Measurements from ENCODE around the gene GFY.
"Not testable (repeated sequence)": the region's sequence is repeated elsewhere in the genome, so short reads cannot be mapped to it uniquely, and the experiment has no call there.

GFY gene

DNA sequence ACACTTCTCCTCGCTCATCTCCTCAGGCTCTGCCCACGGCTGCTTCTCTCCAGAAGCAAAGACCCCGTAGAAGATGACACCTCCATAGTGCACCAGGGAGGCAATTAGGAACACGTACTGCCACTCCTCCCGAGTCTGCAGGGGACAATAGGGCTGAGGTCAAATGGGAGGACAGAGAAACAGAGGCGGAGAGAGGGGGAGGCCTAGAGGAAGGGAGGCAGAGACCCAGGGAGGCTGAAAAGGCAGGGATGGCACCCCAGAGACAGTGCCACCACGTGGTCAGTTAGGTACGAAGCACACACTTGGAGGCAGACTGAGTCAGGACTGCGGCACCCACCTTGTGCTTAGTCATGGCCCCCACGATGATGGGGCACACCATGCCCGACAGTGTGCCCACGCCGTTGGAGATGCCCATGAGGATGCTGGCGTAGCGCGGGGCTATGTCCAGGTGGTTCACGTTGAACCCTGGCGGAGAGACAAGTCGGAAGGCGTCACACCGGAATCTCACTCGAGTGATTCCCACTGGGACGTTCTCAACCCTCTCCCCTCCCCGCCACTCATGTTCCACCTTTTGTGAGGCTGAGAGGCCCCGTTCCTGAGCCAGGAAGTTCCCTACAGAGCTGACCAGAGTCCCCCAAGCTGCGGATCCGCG, 5.6 kb downstream of the GFY start:
- DNase-seq: peak; percentile 19

DNA sequence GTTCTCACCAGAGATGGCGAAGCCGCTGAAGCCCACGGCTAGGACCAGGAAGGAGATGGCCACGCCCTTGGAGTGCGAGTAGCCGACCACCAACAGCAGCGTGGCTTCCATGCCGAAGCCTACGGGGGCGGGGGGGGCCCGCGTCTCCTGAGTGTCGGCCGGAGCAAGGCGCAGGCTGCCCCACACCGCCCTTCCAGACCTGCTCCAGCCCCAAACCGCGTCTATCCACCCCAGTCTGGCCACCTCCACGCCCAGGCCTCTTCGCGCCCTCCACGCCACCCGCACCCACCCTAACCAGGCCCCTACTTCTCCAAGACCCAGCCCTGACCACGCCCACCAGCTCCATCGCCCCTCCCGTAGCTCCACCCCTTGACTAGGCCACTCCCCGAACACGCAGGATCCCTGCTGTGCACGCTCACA, 6.2 kb downstream of the GFY start:
- DNase-seq: no peak

DNA sequence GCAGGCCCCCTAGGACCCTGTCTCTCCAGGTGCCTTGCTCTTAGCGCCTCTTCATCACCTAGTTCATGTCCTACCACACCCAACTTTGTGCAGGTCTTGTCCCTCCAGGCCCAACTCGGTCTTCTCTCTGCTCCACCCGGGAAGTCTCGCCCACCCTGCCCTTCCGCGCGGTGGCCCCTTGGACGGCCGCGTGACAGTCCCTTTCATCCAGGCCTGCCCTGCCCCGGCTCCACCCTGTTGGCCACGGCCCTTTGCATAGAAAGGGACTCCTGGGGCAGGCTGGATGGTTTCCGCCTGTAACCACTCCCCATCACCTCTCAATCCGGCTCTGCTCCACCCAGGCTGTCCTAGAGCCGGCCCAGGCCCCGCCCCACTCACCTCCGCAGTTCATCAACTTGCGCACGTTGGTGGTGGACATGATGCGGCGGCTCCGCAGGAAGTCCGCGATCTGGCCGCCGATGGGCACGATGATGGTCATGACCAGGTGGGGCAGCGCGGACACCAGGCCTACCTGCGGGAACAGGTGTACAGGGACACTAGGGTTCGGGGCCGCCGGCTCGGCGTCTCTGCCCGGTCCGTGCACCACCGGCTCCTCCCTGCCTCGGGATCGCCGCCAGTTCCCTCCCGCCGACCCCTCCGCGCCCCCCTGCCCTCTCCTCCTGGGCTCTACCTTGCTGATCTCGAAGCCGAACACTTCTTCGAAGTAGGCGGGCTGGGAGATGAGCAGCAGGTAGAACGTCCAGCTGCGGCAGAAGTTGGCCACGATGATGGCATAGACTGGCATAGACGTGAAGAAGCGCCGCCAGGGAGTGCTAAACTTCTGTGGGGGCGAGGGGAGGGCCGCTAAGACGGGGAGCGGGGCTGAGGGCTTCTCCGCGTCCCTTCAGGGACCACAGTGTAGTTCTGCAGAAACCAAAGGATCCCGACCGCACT, 7.2 kb downstream of the GFY start:
- no peak for DNase-seq

DNA sequence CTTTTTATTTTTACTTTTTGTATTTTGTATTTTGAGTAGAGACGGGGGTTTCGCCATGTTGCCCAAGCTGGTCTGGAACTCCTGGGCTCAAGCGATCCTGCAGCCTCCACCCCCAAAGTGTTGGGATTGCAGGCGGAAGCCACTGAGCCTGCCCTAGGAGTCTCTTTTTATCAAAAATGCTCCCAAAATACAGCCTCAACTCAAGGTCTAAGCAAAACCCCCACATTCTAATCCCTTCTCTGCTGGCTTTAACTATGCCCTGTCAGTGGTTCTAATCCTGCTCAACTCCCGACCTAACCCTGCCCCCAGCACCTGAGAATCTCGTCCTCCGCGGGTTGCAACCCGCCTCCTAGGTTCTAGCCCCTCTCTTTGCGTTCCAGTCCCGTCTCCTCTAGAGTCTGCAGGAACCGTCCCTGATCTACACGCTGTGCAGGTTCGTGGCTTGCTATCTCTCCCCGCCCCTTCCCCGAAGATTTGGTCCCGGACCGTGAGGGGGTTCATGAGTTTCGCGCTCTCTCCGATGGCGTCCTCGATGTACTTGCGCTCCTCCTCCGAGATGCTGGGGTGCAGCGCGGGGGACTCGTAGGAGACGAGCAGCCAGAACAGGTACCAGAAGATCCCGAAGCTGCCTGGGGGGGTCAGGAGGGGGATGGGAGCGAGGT, 8.2 kb downstream of the GFY start:
- DNase-seq: no peak

DNA sequence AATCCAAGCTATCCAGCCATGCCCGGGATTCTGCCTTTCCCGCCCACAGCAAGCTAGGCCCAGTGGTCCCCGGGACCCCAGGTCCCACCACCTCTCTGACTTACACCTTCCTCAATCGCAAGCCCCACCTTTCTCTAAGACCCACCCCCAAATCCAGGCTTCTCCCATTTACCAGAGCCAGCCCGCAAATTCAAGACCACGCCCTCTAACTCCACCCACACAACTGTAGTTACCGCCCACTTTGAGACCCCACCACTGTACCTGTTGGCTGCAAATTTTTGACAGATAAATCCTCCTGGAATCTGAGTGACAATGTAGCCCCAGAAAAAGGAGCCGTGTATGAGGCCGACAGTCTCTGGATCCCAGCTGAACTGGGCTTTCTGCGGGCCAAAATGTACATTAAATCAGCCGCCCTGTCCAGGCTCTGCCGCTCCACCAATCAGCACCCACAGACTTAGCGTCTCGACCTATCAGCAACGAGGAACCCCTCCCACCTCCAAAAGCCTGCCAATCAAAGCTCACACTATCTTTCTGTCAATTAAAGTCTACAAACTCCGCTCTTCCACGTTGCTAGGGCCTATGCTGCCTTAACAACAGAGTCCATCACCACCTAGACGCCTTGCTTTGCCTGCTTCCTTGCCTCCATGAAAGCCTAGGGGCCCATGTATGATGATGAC, 9.9 kb downstream of the GFY start:
- no peak for DNase-seq

DNA sequence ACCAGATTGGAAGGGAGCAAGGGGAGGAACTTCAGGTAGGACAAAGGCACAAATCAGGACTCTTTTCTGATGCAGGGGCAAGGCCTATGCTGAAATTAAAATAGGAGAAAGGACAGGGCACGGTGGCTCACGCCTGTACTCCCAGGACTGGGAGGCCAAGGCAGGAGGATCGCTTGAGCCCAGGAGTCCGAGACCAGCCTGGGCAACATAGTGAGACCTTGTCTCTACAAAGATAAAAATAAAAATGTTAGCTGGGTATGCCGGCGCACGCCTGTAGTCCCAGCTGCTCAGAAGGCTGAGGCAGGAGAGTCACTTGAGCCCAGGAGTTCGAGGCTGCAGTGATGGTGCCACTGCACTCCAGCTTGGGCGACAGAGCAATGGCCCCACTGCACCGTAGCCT, 10.5 kb downstream of the GFY start:
- no peak for DNase-seq

DNA sequence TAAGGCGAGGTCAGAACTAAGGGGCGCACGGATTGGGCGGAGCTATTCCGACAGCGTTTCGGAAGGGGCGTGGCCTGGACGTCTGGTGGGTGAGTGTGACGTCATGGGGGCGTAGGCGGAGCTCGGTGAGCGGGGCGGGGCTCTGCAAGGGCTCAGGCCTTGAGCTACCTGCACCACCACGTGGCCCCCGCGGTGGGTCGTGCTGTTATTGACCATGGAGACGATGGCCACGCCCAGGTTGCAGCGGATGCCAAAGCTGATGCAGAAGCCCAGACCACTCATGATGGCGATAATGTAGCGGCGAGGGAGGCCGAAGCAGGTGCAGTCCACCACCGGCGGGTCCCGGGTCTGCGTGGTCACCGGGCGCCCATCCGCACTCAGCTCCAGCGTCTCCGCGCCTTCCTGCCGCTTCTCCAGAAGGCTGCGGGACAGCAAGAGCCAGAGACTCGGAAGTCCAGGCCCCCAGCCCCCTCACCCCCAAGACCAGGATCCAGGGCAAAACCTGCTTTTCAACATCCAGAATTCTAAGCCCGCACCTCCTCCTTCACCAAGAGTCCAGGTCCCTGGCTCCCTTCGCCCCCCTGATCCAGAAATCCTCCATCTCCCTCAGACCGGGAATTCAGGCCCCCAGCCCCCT, 11.3 kb downstream of the GFY start:
- DNase-seq: no peak

DNA sequence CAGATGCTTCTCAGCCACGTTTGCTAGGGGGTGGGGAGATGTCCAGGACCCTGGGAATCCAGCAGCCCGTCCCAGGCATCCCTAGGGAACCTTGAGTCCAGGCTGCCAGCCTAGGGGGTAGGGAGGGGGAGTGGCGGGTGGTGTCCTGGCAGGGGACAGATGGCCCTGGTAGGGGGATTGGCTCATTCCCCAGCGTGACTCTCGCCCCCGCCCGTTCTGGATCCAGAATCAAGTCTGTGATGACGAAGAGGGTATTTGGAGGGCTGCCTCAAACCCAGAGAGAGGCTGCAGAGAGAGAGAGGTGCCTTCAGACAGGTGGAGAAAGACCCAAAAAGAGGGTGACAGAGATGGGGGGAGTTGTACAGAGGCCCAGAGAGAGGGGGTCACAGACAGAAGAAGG, 12.0 kb downstream of the GFY start:
- DNase-seq: no peak

DNA sequence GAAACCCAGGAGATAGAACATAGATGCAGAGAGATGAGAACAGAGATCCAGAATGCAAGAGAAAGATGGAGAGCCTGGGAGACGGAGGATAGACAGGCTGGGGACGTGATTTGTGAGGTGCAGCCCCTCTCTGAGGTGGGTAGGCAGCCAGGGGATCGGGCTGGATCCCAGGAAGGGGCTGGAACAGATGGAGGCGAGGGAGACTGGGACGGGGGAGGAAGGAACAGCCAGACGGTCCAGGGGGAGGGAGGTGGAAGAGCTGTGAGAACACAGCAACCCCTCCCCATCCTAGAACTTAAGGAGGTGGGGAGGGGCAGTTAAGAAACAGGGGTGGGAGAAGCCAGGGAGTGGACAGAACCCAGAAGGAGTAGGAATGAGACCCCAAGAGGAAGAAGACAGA, 13.1 kb downstream of the GFY start:
- no peak for DNase-seq

DNA sequence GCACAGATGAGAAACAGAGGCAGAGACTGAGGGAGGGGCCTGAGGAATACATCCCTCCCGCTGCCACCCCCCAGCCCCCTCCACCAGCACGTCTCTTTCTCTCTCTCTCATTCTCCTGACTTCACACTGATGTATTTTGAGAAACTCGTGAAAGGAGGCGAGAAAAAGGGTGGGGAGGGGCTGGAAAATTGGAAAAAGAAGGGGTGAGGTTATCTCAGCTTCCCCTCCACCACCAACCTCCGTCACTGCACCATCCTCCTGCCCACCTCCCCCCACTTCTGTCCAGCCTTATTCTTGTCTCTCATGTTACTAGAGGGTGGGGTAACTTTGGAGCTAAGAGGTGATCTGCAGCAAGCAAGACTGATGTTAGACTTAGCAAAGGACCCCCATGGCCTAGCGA, 14.6 kb downstream of the GFY start:
- no peak for DNase-seq

DNA sequence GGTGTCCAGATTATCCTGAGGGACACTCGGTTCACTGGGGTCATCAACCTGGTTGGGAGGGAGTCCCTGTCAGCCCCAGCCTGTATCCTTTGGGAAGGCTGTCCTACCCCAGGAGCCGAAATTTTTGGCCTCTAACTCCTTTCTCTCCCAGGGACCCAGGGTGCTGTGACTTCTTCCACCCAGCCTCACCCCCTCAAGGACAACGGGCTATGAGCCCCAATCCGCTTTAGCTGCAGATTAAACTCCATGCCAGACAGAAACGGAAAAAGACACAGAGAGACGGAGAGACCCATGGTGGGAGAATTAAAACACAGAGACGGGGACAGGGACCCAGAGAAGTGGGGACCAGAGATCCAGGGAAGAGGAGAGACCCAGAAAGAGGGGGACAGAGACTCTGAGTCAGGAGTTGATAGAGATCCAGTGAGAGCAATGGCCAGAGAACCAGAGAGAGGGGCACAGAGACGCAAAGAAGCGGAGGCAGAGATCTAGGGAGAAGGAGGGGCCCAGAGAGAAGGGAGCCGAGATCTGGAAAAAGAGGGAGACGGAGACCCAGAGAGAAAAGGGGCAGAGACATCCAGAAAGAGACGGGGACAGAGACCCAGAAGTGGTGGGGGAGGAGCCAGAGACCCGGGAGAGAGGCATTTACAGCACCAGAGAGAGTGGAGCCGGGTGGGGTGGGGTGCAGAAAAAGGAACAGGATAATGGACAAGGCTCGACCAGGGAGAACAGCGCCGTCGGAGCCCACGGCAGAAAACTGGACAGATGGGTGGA, 15.4 kb downstream of the GFY start:
- no peak for DNase-seq

DNA sequence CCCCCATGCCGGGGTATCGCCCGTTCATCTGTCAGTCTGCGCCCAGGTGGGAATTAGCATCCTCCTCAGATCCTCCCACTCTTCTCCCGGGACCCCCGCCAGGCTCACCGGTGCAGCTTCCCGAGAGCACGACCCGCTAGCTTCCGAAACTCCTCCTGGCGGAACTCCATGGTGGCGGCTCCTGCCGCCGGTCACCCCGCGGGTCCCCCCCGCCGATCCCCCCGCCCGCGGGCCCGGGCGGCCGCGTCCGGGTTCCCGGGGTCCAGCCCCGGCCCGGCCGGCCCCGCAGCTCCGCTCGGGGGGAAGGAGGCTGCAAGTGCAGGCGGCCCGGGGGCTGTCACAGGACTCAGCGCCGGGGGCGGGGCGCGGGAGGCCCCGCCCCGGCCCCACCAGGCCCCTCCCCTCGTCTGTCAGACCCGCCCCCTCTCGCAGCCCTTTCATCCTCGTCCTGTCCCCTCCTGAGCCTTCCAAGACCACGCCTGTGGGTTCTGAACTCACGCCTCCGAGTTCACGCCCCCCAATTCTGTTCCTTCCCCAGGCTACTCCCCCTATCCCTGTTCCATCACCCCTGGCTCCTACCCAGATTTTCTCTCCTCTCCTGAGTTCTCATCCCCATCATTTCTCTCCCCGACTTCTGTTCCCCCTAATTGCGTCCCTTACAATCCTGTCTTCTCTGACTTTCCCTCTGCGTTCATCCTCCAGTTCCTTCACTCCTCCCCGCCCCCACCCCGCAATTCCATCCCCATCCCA, 16.2 kb downstream of the GFY start, which contains the start of gene SLC17A7:
Gene SLC17A7 (minus strand): TSS at position 318 of the 750 bp plus-strand sequence. CDS start 148 bp downstream, at position 170.
- DNase-seq: no peak

DNA sequence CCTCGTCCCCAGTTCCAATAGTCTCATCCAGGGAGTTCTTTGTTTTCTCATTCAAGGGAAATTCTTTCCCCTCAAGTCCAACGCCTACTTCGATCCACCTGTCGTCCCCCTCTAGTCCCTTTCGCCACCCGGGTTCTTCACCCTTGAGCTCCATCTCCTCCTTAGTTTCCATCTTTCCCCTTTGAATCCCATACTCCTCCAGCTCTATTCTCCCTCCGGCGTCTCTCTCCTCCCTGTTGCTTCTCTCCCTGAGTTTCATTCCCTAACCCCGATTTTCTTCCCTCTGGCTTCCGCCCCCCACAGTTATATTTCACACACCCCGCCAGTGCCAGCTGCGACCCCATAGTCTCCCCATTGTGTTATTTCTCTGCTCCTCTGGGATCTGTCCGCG, 16.8 kb downstream of the GFY start:
- DNase-seq: no peak

DNA sequence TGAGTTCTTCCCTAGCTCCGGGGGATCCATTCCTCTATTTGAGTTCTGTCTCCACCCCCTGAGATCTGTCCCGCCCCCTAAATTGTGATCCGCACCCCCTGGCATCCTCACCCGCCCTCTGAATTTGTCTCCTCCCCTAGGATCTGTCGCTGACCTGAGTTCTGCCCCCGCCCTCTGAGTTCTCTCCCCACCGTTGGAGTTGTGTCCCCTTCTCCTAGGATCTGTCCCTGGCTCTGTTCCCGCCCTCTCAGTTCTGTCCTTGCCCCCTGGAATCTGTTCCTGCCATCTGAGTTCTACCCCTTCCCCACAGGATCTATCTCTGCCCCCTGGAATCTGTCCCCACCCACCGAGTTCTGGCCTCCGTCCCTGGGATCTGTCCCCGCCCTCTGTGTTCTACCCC, 17.2 kb downstream of the GFY start:
- DNase-seq: no peak

DNA sequence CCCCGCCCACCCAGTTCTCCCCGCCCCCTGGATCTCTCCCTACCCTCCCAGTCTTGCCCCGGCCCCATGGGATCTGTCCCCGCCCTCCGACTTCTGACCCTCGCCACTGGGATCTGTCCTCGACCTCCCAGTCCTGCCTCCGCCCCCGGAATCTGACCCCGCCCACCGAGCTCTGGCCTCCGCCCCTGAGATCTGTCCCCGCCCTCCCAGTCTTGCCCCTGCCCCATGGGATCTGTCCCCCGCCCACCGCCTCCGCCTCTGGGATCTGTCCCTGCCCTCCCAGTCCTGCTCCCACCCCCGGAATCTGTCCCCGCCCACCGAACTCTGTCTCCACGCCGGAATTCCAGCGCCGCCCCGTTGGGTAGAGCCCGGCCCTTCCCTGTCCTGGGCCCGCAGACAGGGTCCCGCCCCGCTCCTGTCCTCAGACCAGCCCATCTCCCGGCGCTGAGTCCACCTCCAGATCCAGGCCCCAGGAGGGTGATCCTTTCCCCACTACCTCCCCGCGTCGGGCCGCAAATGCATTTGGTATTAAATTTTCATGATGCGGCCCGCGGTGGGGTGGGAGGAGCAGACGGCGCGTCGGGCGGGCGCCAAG, 17.7 kb downstream of the GFY start:
- DNase-seq: peak; percentile 63

DNA sequence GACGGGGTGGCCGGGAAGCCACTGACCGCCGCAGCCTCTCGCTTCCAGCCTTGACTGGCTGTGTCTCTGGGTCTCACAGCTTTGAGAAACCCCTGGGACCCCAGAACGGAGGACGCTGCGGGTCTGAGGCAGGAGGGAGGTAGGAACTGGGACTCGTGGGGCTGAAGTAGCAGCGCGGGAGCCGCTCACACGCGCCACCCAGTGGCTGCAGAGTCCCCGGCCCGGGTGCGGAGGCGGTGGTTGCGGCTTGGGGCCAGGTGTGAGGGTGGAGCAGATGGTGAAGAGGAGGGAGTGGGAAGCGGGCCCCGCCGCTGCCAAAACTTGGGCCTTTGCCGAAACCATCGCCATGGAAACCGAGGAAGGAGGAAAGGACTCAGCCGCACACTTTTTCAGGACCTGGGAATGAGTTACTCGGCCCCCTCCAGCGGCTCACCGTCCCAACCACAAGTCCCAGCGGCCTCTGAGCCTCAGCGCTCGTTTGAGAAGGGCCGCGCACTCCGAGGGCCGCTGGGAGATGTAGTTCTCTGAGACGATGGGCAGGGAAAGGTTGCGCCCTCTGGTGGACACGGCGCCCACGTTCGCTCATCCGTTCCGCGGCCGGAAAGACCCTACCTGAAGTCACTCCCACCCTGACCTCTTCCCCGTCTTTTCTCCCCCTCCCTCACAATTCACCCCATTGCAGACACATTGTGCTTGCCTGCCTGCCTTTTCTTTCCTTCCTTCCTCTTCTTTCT, 18.3 kb downstream of the GFY start:
- peak; percentile 85 for DNase-seq

DNA sequence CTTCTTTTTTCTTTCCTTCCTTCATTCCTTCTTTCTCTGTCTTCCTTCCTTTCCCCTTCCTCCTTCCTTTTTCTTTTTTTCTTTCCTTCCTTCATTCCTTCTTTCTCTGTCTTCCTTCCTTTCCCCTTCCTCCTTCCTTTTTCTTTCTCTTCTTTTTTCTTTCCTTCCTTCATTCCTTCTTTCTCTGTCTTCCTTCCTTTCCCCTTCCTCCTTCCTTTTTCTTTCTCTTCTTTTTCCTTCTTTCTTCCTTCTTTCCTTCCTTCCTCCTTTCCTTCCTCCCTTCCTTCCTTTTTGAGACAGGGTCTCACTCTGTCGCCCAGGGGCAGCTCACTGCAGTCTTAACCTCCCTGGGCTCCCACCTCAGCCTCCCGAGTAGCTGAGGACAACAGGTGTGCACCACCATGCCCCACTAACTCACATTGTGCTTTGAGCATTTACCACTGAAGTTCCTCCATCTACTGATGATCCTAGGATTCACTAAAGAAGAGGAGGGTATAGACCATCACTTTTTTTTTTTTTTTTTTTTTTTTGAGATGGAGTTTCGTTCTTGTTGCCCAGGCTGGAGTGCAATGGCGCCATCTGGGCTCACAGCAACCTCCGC, 19.0 kb downstream of the GFY start:
- not testable (repeated sequence) for DNase-seq

DNA sequence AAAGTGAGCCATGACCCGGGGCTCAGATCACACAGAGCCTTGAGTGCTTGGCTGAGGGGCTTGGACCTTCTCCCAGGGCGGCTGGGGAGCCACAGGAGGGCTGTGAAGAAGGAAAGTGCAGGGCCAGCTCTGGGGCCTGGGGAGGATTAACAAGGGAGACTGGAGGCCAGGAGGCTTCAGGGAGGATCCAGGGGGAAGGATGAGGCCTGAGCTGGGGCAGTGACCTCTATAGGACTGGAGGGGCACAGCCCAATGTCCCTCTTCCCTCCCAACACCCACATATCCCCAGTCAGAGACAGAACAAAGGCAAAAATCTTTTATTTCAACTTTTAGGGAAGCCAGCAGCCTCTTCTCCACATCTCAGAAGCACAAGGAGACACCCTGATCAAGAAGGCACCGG, 20.8 kb downstream of the GFY start:
- no peak for DNase-seq

Measured in kidney glomerular epithelial cell (primary cell).